Fibroblast of lung (primary cell): ENCODE measurements around the gene WDPCP. TPM values are rescaled to one million over a fixed set of nuclear protein-coding genes. Genes with fewer than 3 reads are reported as not detected.

ENCODE experiments used
- DNase-seq, 2 donors: peaks; one replicate each; pipeline versions ENCODE4 v3.0.0 to v3.0.0-alpha.2; 2010; ENCODE audit warnings: low read depth in 2 of 2
- H2AFZ ChIP-seq: 2 replicates; pipeline ENCODE4 v1.5.1; 2012; ENCODE audit warnings: low read length, control low read depth, inconsistent platforms
- H3K27ac ChIP-seq: 2 replicates; pipeline ENCODE4 v1.5.1; 2011; ENCODE audit warnings: low read length, control low read depth; ENCODE audit not compliant: insufficient read depth
- H3K27me3 ChIP-seq: 2 replicates; pipeline ENCODE4 v1.5.1; 2011; ENCODE audit warnings: mild to moderate bottlenecking, low read length; ENCODE audit not compliant: control insufficient read depth, insufficient read depth
- H3K36me3 ChIP-seq: 2 replicates; pipeline ENCODE4 v1.5.1; 2011; ENCODE audit warnings: low read length; ENCODE audit not compliant: control insufficient read depth, insufficient read depth
- H3K4me1 ChIP-seq: 2 replicates; pipeline ENCODE4 v1.5.1; 2011; ENCODE audit warnings: low read length; ENCODE audit not compliant: control insufficient read depth, insufficient read depth; ENCODE audit errors: extremely low read depth
- H3K4me2 ChIP-seq: 2 replicates; pipeline ENCODE4 v1.5.1; 2011; ENCODE audit warnings: low read length, control low read depth; ENCODE audit not compliant: insufficient read depth; ENCODE audit errors: extremely low read depth
- H3K4me3 ChIP-seq, 4 experiments: fragments of 200-600 bp in 1 of 4; sonication (generic) in 1 of 4; replicated peaks in 1 of 4; 2 replicates each; pipeline ENCODE4 v1.5.1; 2011 to 2016; ENCODE audit warnings: low read length in 4 of 4, low read depth in 3 of 4, mild to moderate bottlenecking in 3 of 4, control low read depth in 2 of 4, inconsistent platforms in 1 of 4, mixed read lengths in 1 of 4; ENCODE audit not compliant: insufficient read depth in 1 of 4; ENCODE audit errors: control extremely low read depth in 1 of 4
- H3K79me2 ChIP-seq: 2 replicates; pipeline ENCODE4 v1.5.1; 2012; ENCODE audit warnings: mild to moderate bottlenecking, low read length, inconsistent platforms; ENCODE audit not compliant: control insufficient read depth, insufficient read depth
- H3K9ac ChIP-seq: 2 replicates; pipeline ENCODE4 v1.5.1; 2011; ENCODE audit warnings: mild to moderate bottlenecking, low read length, control low read depth; ENCODE audit not compliant: insufficient read depth
- H3K9me3 ChIP-seq: 2 replicates; pipeline ENCODE4 v1.5.1; 2012; ENCODE audit warnings: low read depth, low read length; ENCODE audit not compliant: control insufficient read depth, insufficient read depth
- H4K20me1 ChIP-seq: 2 replicates; pipeline ENCODE4 v1.5.1; 2011; ENCODE audit warnings: low read length; ENCODE audit not compliant: control insufficient read depth, insufficient read depth; ENCODE audit errors: extremely low read depth
- CTCF ChIP-seq, 2 donors: IDR thresholded peaks in 1 of 2; conservative IDR thresholded peaks in 1 of 2; 1 replicate in 1 of 2; 2 replicates in 1 of 2; pipeline ENCODE4 v1.5.1; 2011 to 2012; ENCODE audit warnings: low read length in 2 of 2, control low read depth in 1 of 2, inconsistent platforms in 1 of 2, low read depth in 1 of 2, mild to moderate bottlenecking in 1 of 2
- EZH2 ChIP-seq: IDR thresholded peaks from 2 replicates; pipeline ENCODE4 v1.5.1; 2012; ENCODE audit warnings: low read length, control low read depth, mild to moderate bottlenecking; ENCODE audit errors: missing control alignments
- polyA plus RNA-seq, 2 donors: library from polyadenylated mRNA; depleted of rRNA in 1 of 2; stranded (reverse) in 1 of 2; unstranded in 1 of 2; fragments of >200 nt; gene quantifications; 2 replicates each; pipeline ENCODE4 v1.2.1, GENCODE V29; 2011 to 2012; ENCODE audit warnings: missing spikeins in 1 of 2
- total RNA-seq: library from RNA; depleted of rRNA; stranded (reverse); fragments of >200 nt; gene quantifications from 2 replicates; pipeline ENCODE4 v1.2.1, GENCODE V29; 2014

The WDPCP gene
- total and polyA plus RNA-seq, 2 donors (not counting 1 experiment from before 2014, with no cell fraction given): 5.2 to 8.4 TPM

DNA sequence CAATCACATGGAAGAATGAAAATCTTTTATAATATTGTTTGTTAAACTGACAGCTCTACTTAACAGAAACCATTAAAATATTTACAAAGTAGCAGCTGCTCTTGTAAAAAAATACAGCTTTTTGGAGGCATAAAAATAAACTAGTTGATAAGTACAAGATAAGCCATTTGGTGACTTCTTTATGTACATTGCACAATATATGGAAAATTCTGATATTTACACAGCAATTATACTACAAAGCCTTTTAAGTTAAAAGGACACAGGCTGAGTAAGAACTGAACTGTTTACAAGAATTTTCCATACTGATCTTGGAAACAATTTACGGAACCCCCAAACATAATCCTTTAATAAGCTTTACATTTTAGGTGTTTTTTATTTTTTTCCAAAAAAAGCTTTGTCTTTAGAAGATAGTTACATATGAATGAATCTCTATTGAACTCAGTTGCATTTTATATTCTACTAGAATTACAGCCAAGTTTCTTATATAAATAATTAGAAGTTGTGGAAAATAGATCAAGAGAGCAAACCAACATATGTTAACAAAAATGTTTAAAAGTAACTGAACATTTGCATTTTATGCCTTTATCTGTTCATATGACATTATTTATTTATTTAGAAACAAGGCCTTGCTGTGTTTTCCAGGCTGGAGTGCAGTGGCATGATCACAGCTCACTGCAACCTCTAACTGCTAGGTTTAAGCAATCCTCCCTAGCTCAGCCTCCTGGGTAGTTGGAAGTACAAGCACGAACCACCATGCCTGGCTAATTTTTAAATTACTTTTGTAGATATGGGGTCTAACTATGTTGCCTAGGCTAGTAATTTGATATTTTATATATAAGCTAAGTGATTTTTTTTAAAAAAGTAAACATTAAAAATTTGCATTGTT is 395.1 kb downstream of the WDPCP start:
- DNase-seq: peak in 1 of 2 donors; percentile 9
- no peaks in the 10 kb centered on the region for H3K9me3 ChIP-seq
- H3K9ac ChIP-seq: no peak overlapping the region
- H3K4me1 ChIP-seq: no peaks in the 10 kb centered on the region
- no peaks in the 10 kb centered on the region for H3K36me3 ChIP-seq
- no peak overlapping the region for H3K4me3 ChIP-seq
- no peak overlapping the region for H3K27ac ChIP-seq
- H2AFZ ChIP-seq: no peak overlapping the region
- H3K27me3 ChIP-seq: no peaks in the 10 kb centered on the region
- no peaks in the 10 kb centered on the region for H4K20me1 ChIP-seq
- TF ChIP-seq EZH2: no peak
- TF ChIP-seq CTCF (conservative IDR thresholded peaks at IDR 0.05 in 1 of 2, IDR thresholded peaks at IDR 0.05 in 1 of 2; ENCODE audit: low read depth in 1 of 2, low read length in 2 of 2): no peak
- no peaks in the 10 kb centered on the region for H3K79me2 ChIP-seq
- H3K4me2 ChIP-seq: no peak overlapping the region

DNA sequence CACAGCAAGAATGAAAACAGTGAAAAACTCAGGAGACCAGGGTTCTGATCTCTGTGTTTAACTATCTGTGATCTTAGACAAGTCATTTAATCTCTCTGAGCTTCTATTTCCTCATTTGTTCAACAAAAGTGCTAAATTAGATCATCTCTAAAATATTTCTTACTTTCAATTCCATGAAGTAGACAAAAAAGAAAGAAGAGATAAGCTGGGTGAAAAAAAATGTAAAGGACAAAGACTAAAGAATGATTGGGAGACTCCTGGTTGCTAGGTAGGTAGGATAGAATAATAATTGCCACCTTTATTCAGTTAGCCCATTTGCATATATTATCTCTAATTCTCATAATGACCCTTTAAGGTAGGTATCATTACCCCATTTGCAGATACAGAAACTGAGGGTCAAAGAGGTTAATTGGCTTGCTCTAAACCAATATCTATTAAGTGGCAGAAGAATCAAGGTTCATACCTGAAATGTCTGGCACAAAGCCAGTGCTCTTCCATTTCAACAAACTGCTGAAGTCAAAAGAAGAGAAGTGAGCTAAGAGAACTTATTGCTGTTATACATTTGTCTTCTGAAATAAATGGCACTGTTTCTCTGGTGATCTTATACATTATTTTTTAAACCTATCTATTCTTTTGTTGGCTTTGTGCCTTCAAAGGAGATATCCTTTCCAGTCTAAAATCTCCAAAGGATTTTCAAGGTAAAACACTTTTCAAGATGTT is 395.9 kb downstream of the WDPCP start:
- TF ChIP-seq CTCF (conservative IDR thresholded peaks at IDR 0.05 in 1 of 2, IDR thresholded peaks at IDR 0.05 in 1 of 2; ENCODE audit: low read depth in 1 of 2, low read length in 2 of 2) (no peak), EZH2 (no peak)
- no peak overlapping the region for H2AFZ ChIP-seq
- no peaks in the 10 kb centered on the region for H4K20me1 ChIP-seq
- H3K4me1 ChIP-seq: no peaks in the 10 kb centered on the region
- H3K9ac ChIP-seq: no peak overlapping the region
- H3K9me3 ChIP-seq: no peaks in the 10 kb centered on the region
- H3K4me3 ChIP-seq: no peak overlapping the region
- no peaks in the 10 kb centered on the region for H3K79me2 ChIP-seq
- H3K36me3 ChIP-seq: no peaks in the 10 kb centered on the region
- H3K27ac ChIP-seq: no peak overlapping the region
- no peak overlapping the region for H3K4me2 ChIP-seq
- DNase-seq: peak in 1 of 2 donors; percentile 2
- H3K27me3 ChIP-seq: no peaks in the 10 kb centered on the region

- no peaks in the 10 kb centered on the region for H4K20me1 ChIP-seq
- no peak overlapping the region for H3K9ac ChIP-seq
- H3K36me3 ChIP-seq: no peaks in the 10 kb centered on the region
- no peaks in the 10 kb centered on the region for H3K4me1 ChIP-seq
- peak; percentile 35 to 47 for DNase-seq
- H2AFZ ChIP-seq: no peak overlapping the region
- H3K27me3 ChIP-seq: no peaks in the 10 kb centered on the region
- TF ChIP-seq CTCF (conservative IDR thresholded peaks at IDR 0.05 in 1 of 2, IDR thresholded peaks at IDR 0.05 in 1 of 2; ENCODE audit: low read depth in 1 of 2, low read length in 2 of 2): peak; percentile 80 to 95
- TF ChIP-seq EZH2: no peak
- no peak overlapping the region for H3K4me2 ChIP-seq
- H3K79me2 ChIP-seq: no peaks in the 10 kb centered on the region
- H3K4me3 ChIP-seq: no peak overlapping the region
- no peaks in the 10 kb centered on the region for H3K9me3 ChIP-seq
- H3K27ac ChIP-seq: no peak overlapping the region
Observed at GRCh38 chr2:63189026-63189425, 399.3 kb downstream of the WDPCP start.
